HG02884 (cell line): Measurements from ENCODE around the gene CGNL1.

Experiments used
- ATAC-seq: cut with Tn5 transposase; IDR thresholded peaks from one replicate; pipeline ENCODE4 v1.9.1; 2021; ENCODE audit warnings: mild to moderate bottlenecking, moderate library complexity; ENCODE audit not compliant: unreplicated experiment

CGNL1 gene

GRCh38 chr15:57542505-57542817 lies 166.2 kb downstream of the CGNL1 start:
- no peak for ATAC-seq

DNA sequence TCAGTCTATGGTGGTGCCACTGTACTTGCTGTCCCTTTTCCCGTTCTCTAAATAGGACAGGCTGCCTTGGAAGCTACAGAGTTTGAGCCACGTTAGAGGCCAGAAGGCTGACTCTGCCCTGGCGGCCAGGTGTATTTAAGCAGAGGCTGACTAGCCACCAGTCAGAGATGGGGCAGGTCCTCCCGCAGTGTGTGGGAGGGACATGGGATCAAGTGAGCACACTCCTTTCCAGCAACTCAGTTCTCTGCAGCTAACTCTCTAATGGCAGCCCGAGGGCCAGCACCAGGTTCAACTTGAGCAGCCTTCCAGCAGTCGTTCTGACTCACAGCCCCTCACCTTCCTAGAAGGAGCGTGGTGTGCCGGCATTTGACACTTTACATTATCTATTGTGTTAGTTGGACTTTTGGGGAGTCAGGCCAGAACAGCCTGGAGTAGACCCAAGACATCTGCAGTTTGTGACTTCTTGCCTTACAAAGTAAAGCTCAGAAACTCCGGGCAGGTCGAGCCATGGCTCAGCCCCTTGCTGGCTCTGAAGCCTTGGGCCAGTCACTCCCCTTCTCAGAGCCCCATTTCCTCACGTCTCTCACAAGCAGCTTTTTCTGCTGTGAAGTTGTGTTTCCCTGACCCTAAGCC lies 168.7 kb downstream of the CGNL1 start:
- ATAC-seq: no peak

- no peak for ATAC-seq
Measured at GRCh38 chr15:57545995-57546394, 169.7 kb downstream of the CGNL1 start.

GRCh38 chr15:57547243-57547755 lies 171.0 kb downstream of the CGNL1 start:
- ATAC-seq: no peak

GRCh38 chr15:57548351-57548750 lies 172.0 kb downstream of the CGNL1 start:
- ATAC-seq: no peak

GRCh38 chr15:57548835-57549234 lies 172.5 kb downstream of the CGNL1 start:
- no peak for ATAC-seq

GRCh38 chr15:57549935-57550334 lies 173.6 kb downstream of the CGNL1 start:
- no peak for ATAC-seq

GRCh38 chr15:57550640-57551039 lies 174.3 kb downstream of the CGNL1 start:
- ATAC-seq: no peak

DNA sequence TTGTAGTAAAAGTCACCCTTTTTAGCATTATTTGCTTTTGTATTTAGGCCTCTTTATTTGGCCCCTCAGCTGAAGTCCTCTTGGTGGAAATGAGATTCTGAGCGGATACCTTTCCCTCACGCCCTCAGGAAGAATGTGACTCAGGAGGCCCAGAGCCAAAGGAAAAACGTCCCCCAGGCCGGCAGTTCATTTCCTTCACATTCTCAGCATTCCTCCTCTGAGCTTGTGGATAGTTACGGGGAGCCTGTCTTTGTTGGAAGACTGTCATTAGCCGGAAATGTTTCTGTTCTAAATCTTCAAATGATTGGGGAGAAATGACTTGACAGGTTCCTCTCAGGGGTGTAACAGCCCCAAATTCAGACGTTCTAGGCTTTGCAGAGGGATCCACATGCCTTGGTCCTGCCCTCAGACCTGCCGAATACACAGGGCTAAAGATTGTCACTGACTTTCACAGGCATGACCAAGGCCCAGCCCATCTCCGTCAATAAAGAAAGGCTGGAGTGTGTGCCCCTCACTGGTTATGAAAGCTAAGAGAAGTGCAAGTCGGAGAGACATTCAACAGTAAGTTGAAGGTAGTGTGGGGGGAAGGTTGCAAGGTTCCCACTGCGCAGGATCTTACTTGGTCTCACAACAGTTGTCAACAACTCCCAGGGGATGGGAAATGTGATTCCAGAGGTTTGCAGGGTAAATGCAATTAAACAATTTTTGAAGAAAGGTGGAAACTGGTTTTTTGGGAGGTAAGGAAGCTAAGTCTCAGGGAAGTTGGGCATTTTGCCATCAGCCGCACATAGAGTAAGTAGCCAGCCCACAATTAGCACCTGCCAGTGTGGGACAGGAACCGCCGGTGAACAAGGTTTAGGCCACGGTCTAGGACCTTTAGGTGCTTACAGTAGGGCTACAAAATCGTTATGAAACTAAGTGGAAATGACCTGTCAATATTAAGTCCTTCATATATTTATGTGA lies 175.7 kb downstream of the CGNL1 start:
- no peak for ATAC-seq

DNA sequence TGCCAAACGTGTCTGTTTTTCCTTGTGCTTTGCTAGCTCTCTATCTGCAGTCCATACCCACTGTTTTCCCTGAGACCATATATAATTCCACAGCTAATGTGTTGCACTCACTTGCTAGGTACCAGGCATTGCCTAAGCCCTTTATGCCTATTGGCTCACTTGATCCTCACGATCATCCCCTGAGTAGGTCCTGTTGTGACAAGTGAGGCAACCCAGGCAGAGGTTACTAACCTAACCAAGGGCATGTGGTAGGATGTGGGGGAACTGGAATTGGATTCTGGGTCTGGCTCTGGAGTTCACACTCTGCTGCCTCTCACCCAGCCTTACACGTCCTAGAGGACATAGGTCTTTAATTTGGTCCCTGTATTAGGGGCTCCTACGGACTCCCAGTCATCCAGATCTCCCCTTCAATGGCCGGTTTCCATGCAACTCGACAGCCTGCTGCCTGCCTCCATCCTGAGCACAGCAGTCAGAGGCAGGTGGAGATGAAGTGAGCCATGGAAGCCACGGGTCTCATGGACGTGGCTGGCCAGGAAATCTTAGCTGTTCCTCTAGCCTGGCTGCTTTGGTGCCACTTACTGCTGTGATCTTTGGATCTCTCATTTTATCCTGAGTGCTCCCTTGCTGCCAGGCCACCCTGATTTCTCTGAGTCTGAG lies 176.5 kb downstream of the CGNL1 start:
- ATAC-seq: no peak

DNA sequence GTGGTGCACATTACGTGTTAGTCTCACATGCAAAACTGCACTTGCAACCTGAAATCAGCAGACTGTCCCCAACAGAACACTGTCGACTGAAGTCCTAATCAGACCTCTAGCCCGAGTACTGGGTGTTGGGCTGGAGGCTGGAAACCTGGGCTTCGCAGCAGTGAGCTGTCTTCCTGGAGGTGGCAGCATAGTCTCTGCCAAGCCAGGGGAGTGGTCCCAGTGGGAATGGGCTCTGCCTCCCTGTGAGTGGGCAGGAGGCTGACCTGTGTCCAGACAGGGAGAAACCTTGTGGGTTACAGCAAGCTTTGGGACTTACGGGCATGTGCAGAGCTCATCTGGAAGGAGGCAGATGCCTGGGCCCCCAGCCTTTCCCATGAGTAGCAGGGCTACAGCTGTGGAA lies 177.2 kb downstream of the CGNL1 start:
- ATAC-seq: no peak

DNA sequence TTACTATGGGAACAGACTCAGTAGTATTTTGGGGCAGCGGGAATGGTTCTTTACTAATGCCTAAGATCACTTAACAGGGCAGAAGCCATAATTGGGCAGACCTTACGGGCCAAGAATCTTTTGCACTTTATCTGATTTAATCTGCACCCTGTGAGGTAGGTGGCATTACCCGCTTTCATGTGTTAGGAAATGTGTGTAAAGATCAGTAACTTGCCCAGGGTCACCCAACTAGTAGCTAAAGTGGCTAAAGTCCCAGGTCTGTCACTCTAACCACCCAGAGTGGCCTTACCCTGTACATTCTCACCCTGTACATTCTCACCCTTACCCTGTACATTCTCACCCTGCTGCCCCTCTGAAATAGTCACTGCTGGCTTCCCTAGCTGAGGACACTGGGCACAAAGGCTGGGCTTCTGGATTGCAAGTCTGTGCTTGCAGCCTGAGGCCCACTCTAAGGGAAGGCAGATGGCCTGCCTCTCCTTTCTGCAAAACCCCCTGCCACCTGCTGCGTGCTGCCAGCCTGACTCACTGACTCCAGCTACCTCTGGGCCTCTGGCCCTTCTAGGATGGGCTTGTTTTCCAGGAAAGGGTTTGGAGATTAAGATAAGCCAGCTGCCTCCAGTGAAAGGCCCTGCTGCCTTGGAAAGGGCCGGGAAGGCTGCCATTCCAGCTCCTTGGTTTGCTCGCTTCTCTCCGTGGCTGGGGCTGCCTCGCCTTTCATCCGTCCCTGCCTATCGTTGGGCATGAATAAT lies 177.9 kb downstream of the CGNL1 start:
- no peak for ATAC-seq

- no peak for ATAC-seq
Measured at GRCh38 chr15:57554812-57555179, 178.5 kb downstream of the CGNL1 start.

- ATAC-seq: no peak
Measured at GRCh38 chr15:57555270-57555669, 179.0 kb downstream of the CGNL1 start.

DNA sequence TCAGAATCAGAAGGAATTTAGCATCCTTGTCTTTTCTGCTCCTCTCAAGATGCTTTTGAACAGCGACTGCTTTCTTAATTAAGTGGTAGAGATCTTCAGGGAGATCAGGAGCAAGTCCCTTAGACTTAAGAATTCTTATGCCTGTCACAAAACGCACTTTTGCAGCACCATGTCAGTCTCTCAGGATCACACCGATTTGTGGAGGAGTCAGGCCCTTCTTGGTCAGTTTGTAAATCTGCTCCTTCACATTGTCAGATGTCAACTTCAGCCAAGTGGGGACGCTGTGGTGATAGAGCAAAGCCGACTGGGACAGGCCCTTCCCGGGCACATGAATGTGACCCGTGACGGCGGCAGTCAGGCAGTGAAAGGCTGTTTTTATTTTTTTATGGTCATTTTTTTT lies 179.7 kb downstream of the CGNL1 start:
- no peak for ATAC-seq

DNA sequence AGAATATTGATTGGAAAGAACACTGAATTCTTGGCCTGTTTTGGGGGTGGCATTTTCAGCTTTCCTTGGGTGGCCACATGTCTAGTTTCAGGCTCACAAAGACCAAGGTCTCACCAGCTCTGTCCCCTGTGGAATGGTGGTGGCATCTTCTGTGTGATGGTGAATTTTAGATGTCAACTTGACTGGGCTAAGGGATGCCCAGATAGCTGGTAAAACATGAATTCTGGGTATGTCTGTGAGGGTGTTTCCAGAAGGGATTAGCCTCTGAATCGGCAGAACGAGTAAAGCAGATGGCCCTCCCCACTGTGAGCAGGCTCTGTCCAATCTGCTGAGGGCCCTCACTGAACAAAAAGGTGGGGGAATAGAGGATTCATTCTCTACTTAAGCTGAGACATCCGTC lies 181.0 kb downstream of the CGNL1 start:
- ATAC-seq: no peak

GRCh38 chr15:57557810-57558209 lies 181.5 kb downstream of the CGNL1 start:
- no peak for ATAC-seq

DNA sequence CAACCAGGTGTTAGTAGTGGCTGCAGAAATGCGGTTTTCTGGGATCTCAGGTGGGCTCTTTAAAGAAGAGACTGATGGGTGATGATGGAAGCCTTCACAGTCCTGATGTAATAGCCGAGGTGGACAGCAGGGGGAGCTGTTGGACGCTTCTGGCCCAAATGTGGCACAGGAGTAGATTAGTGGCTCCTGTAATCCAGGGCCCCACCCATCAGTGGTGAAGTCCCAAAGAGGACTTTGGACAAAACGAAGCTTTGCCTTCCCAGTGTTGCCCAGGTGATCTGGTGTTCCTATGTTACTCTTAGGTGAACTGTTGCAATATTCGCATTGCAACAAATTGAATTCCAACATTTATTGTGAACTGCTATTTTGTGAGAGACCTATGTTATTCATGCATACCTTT lies 183.6 kb downstream of the CGNL1 start:
- ATAC-seq: no peak

- ATAC-seq: peak; percentile 80
Measured at GRCh38 chr15:57561041-57561711, 184.9 kb downstream of the CGNL1 start.

DNA sequence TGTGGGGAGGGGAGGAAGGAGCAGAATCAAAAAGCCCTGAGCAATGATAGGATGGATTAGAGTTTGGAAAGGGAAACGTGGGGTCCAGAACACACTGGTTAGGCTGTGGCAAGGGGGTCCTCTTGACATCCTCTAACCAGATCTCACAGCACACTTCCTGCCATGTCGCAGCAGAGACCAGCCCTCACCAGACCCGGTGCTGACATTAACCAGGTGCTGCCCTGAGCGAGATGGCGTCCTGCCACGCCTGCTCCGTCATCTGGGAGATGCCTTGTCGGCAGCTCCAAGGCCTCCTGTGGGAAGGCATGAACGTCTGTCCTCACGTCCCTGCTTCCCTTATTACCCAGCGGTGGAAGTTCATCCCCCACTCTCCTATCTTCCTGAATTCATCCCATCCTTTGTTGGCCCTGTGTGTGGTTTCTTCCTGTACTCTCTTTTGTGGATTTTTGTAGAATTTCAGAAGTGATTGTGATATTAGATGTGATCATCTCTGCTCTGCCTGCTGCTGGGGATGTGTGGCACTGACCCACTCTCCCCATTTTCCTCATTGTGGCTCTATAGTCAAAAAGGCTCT lies 186.0 kb downstream of the CGNL1 start:
- no peak for ATAC-seq
